T-helper 1 cell treated with Interleukin-12 subunit alpha and Interleukin-12 subunit beta and Interleukin-4 antibody, amounts not matched to agents 30 μg/mL and 1 μg/mL, for 36 hours (primary cell): ENCODE data around the gene PTPRA.

ENCODE experiments used
- H3K27ac Mint-ChIP-seq: one replicate; pipeline ENCODE4 v1.8.0; 2021; ENCODE audit warnings: mild to moderate bottlenecking, mixed read lengths
- H3K27me3 Mint-ChIP-seq: one replicate; pipeline ENCODE4 v1.8.0; 2021; ENCODE audit warnings: low read depth, mixed read lengths
- H3K36me3 Mint-ChIP-seq: one replicate; pipeline ENCODE4 v1.8.0; 2021; ENCODE audit warnings: low read depth, mixed read lengths
- H3K4me1 Mint-ChIP-seq: one replicate; pipeline ENCODE4 v1.8.0; 2021; ENCODE audit warnings: low read depth, mixed read lengths
- H3K4me3 Mint-ChIP-seq: one replicate; pipeline ENCODE4 v1.8.0; 2021; ENCODE audit warnings: mild to moderate bottlenecking, moderate library complexity, mixed read lengths
- H3K9me3 Mint-ChIP-seq: one replicate; pipeline ENCODE4 v1.8.0; 2021; ENCODE audit warnings: mixed read lengths

PTPRA gene

DNA sequence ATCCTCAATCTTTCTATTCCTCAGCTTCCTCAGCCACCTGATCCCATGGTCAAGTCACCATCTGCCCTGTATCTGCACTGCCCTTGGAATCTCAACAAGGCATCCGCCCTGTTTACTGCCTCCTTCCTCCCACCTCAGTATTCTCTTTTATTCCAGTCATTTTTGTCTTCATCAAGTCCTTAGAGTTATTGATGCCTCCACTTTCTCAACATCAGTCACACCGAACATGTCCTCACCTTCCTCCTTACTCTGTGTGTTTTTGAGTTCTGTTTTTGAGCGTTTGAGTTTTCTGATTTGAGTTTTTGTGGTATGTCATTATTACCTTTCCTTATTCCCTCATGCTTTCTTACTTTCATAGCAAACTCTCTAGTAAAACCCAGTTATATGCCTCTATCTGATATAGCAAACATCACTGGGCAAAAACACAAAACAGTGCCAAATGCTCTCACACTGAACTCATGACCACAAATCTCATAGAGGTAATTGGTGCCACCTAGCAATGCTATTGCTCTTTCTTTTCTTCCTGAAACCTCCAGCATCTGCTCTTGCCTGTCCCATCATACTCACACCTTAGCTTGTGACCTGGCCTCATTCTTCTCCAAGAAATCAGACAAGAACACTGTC lies 158.4 kb downstream of the PTPRA start:
- no peaks in the 10 kb centered on the region for H3K9me3 Mint-ChIP-seq
- peaks cover 35% of the 10 kb centered on the region for H3K36me3 Mint-ChIP-seq
- H3K27me3 Mint-ChIP-seq: no peaks in the 10 kb centered on the region
- H3K27ac Mint-ChIP-seq: no peak overlapping the region
- no peaks in the 10 kb centered on the region for H3K4me1 Mint-ChIP-seq
- no peak overlapping the region for H3K4me3 Mint-ChIP-seq

- H3K9me3 Mint-ChIP-seq: no peaks in the 10 kb centered on the region
- H3K27me3 Mint-ChIP-seq: no peaks in the 10 kb centered on the region
- H3K36me3 Mint-ChIP-seq: peaks cover 27% of the 10 kb centered on the region
- no peak overlapping the region for H3K27ac Mint-ChIP-seq
- no peaks in the 10 kb centered on the region for H3K4me1 Mint-ChIP-seq
- H3K4me3 Mint-ChIP-seq: no peak overlapping the region
Measured at GRCh38 chr20:3032624-3033023, 159.3 kb downstream of the PTPRA start.

GRCh38 chr20:3037654-3038053 lies 164.4 kb downstream of the PTPRA start:
- Mint-ChIP-seq H3K36me3 (peaks cover 34% of the 10 kb centered on the region), H3K27me3 (no peaks in the 10 kb centered on the region), H3K27ac (no peak overlapping the region), H3K4me1 (peaks cover 14% of the 10 kb centered on the region), H3K4me3 (no peak overlapping the region), H3K9me3 (no peaks in the 10 kb centered on the region)

GRCh38 chr20:3038454-3038853 lies 165.2 kb downstream of the PTPRA start:
- Mint-ChIP-seq H3K36me3 (peaks cover 34% of the 10 kb centered on the region), H3K27ac (no peak overlapping the region), H3K4me3 (no peak overlapping the region), H3K9me3 (no peaks in the 10 kb centered on the region), H3K4me1 (peaks cover 14% of the 10 kb centered on the region), H3K27me3 (no peaks in the 10 kb centered on the region)

DNA sequence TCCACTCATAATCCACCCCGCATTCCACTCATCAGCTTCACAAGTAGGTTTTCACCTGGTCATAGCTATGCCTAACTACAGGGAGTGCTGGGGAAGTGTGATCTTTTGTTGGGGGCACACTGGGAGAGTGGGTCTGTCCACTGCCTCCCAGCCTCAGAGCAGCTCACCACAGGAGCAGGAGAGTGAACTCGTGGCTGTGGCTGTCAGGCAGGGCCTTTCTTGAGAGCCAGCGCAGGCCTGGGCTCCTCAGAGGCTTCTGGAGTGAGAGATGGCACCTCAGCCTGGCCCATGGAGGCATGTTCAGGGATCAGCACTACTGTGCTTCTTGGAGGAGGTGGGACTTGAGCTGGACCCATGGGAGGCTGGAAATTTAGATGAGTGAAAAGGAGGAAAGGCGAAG lies 166.1 kb downstream of the PTPRA start:
- H3K4me1 Mint-ChIP-seq: peaks cover 16% of the 10 kb centered on the region
- no peaks in the 10 kb centered on the region for H3K27me3 Mint-ChIP-seq
- H3K9me3 Mint-ChIP-seq: no peaks in the 10 kb centered on the region
- no peak overlapping the region for H3K27ac Mint-ChIP-seq
- peaks cover 34% of the 10 kb centered on the region for H3K36me3 Mint-ChIP-seq
- H3K4me3 Mint-ChIP-seq: no peak overlapping the region

DNA sequence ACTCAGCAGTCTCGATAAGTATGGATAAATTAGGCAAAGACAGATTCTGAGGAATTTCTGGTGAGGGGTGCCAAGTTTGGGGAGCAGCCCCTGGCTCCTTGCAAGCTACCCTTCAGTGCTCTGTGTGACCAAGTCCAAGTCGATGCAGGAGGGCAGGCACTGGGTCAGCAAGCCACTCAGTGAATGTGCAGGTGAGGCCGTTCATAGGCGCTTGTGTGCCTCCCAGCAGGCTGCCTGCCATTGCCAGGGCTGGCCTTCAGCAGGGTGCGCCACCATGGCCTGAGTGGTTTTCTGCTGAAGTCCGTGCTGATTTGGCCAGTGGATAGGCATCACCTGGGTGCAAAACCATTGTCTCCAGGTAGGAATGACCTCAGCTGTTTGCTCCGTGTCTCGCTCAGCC lies 166.8 kb downstream of the PTPRA start:
- Mint-ChIP-seq H3K9me3 (no peaks in the 10 kb centered on the region), H3K27me3 (no peaks in the 10 kb centered on the region), H3K4me1 (peaks cover 19% of the 10 kb centered on the region), H3K27ac (peak overlapping the region; percentile 3), H3K36me3 (peaks cover 29% of the 10 kb centered on the region), H3K4me3 (no peak overlapping the region)

GRCh38 chr20:3041854-3042409 lies 168.7 kb downstream of the PTPRA start:
- Mint-ChIP-seq H3K36me3 (peaks cover 18% of the 10 kb centered on the region), H3K4me1 (peaks cover 25% of the 10 kb centered on the region), H3K27me3 (no peaks in the 10 kb centered on the region), H3K27ac (no peak overlapping the region), H3K4me3 (no peak overlapping the region), H3K9me3 (no peaks in the 10 kb centered on the region)

DNA sequence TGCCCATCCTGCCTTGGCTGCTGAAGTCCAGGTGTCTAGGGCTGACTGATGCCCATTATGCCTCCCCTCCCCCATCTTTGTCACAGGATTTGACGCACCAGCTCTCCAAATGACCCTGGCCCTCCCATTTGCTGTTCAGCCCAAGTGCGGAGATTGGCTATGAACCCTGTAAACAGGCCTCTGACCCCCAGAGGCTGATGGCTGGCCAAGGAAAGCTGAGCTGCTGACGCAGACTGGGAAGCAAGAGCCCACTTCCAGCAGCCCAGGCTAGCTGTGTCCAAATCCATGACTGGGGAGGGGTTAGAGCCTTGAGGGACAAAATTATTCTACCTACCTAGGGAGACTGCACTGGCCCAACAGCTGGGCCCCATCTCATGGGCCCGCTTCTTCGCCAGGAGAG lies 169.3 kb downstream of the PTPRA start:
- Mint-ChIP-seq H3K4me1 (peaks cover 29% of the 10 kb centered on the region), H3K4me3 (no peak overlapping the region), H3K27me3 (no peaks in the 10 kb centered on the region), H3K27ac (no peak overlapping the region), H3K36me3 (peaks cover 18% of the 10 kb centered on the region), H3K9me3 (no peaks in the 10 kb centered on the region)

DNA sequence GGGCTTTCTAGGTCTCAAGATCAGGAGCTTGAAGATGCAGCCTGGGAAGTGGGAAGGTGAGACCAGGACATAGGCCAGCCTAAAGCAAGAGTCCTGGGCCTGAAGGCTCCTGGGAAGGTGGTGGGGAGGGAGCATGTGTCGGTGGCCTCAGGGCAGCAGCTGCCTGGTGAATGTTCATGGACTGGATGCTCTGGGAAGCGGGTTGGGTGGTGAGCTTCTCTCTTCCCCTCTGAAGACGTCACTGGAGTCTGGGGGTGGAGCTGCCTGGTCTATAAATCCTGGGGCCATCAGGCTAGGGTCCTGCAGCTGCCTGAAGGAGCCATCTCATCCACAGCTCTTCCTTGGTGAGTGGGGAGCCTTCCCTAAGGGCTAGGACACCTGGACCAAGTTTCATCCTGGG lies 170.0 kb downstream of the PTPRA start, which contains the start of gene GNRH2:
GNRH2 (plus strand) TSS at position 301 of the 400 bp plus-strand sequence. CDS start 793 bp downstream, outside the sequence.
- Mint-ChIP-seq H3K9me3 (no peaks in the 10 kb centered on the region), H3K4me1 (peaks cover 33% of the 10 kb centered on the region), H3K27me3 (no peaks in the 10 kb centered on the region), H3K27ac (peak within 1 kb of the TSS; percentile 55), H3K36me3 (peaks cover 19% of the 10 kb centered on the region), H3K4me3 (no peak within 1 kb of the TSS)

GRCh38 chr20:3044336-3044965 lies 171.2 kb downstream of the PTPRA start:
- no peaks in the 10 kb centered on the region for H3K27me3 Mint-ChIP-seq
- no peaks in the 10 kb centered on the region for H3K9me3 Mint-ChIP-seq
- H3K36me3 Mint-ChIP-seq: peaks cover 17% of the 10 kb centered on the region
- H3K27ac Mint-ChIP-seq: no peak overlapping the region
- peaks cover 36% of the 10 kb centered on the region for H3K4me1 Mint-ChIP-seq
- H3K4me3 Mint-ChIP-seq: peak overlapping the region; percentile 50

DNA sequence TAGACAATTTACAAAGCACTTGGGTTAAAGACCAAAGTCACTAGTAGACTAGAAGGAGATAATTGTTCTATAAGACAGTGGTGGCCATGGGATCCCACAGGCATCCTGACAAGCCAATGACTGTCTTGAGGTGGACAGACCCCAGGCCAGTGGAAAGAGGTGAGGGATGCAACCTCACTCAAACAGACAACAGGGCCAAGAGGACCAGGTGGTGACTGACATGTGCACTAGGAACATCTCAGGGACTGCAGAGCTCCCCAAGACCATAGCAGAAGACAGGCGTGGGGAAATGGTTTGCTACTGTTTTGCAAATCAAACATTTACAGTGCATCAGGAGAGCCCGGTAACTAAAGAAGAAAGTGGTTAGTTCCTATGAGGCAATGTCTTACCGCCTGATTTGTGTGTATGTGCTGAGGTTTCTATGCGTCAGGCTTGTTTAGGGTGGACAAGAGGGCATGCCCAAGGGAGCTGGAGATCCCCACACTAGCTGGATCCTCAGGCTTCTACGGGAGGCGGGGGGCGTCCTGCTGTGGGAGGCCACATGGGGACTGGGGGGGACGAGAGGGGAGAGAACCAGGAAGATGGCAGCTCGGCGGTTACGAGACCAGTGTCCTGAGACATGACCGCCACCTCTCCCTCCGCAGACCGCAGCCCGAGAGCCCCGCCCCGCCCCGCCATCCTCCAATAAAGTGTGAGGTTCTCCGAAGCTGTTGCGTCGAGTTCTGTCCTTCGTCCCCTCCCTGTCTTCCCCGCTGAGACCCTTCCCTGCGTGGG lies 171.9 kb downstream of the PTPRA start:
- Mint-ChIP-seq H3K27ac (peak overlapping the region; percentile 86), H3K4me1 (peaks cover 33% of the 10 kb centered on the region), H3K36me3 (peaks cover 20% of the 10 kb centered on the region), H3K27me3 (no peaks in the 10 kb centered on the region), H3K4me3 (peak overlapping the region; percentile 83), H3K9me3 (no peaks in the 10 kb centered on the region)

DNA sequence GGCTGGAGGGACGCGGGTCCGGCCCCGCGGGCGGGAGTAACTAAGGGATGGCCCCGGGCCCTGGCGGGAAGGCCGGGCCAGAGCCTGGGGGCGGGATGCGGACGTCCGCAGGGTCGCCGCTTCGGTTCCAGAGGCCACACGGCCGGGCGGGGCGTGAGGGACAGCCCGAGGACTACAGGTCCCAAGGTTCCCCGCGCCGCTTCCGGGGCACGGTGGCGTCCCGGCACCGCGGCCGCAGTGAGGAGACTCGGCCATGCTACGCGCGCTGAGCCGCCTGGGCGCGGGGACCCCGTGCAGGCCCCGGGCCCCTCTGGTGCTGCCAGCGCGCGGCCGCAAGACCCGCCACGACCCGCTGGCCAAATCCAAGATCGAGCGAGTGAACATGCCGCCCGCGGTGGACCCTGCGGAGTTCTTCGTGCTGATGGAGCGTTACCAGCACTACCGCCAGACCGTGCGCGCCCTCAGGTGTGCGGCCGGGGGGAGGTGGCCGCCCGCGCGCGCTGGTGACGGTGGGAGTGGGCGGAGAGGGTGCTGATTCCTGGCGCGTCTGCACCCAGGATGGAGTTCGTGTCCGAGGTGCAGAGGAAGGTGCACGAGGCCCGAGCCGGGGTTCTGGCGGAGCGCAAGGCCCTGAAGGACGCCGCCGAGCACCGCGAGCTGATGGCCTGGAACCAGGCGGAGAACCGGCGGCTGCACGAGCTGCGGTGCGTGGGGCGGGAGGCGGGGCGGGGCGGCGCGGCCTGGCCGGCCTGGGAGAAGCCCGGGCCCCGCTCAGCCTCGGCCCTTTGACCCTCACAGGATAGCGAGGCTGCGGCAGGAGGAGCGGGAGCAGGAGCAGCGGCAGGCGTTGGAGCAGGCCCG lies 172.8 kb downstream of the PTPRA start, which contains the start of gene MRPS26:
MRPS26 (plus strand) TSS at position 237 of the 861 bp plus-strand sequence; CDS start at position 254, 17 bp downstream.
- no peaks in the 10 kb centered on the region for H3K9me3 Mint-ChIP-seq
- no peaks in the 10 kb centered on the region for H3K27me3 Mint-ChIP-seq
- H3K36me3 Mint-ChIP-seq: peaks cover 23% of the 10 kb centered on the region
- H3K4me3 Mint-ChIP-seq: peak within 1 kb of the TSS; percentile 84
- peaks cover 27% of the 10 kb centered on the region for H3K4me1 Mint-ChIP-seq
- peak within 1 kb of the TSS; percentile 86 for H3K27ac Mint-ChIP-seq

DNA sequence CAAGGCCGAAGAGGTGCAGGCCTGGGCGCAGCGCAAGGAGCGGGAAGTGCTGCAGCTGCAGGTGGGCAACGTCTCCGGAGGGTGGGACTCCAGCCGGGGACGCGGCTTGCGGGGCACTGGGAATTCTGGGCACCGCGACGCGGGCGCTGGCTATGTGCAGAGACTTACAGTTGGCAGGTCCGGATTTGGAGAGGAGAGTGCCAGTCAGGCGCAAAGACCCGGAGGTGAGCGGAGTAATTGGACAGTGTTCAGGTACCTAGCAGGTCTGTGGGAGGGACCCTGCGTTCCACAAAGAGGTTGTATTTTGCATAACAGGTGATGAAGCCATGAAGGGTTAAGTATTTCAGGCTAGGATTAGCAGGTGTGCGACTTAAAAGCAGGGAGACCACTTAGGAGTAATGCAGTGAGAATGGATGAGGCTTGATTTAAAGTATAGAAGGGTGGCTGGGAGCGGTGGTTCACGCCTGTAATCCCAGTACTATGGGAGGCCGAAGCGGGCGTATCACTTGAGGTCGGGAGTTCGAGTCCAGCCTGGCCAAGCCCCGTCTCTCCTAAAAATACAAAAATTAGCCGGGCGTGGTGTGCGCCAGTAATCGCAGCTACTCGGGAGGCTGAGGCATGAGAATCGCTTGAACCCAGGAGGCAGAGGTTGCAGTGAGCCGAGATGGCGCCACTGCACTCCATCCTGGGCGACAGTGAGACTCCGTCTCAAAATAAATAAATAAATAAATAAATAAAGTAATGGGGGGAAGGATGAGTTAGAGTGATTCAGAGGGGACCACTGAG lies 173.6 kb downstream of the PTPRA start:
- H3K27ac Mint-ChIP-seq: peak overlapping the region; percentile 55
- H3K4me1 Mint-ChIP-seq: peaks cover 23% of the 10 kb centered on the region
- H3K27me3 Mint-ChIP-seq: no peaks in the 10 kb centered on the region
- H3K36me3 Mint-ChIP-seq: peaks cover 18% of the 10 kb centered on the region
- H3K4me3 Mint-ChIP-seq: peak overlapping the region; percentile 84
- no peaks in the 10 kb centered on the region for H3K9me3 Mint-ChIP-seq
